Measurements from ENCODE around the gene SHANK2.

SHANK2 gene

GRCh38 chr11:71218789-71219499, 33.4 kb downstream of the SHANK2 start:
- DNase-seq, result no peak

GRCh38 chr11:71215425-71215965, 36.9 kb downstream of the SHANK2 start:
- no peak for DNase-seq

DNA sequence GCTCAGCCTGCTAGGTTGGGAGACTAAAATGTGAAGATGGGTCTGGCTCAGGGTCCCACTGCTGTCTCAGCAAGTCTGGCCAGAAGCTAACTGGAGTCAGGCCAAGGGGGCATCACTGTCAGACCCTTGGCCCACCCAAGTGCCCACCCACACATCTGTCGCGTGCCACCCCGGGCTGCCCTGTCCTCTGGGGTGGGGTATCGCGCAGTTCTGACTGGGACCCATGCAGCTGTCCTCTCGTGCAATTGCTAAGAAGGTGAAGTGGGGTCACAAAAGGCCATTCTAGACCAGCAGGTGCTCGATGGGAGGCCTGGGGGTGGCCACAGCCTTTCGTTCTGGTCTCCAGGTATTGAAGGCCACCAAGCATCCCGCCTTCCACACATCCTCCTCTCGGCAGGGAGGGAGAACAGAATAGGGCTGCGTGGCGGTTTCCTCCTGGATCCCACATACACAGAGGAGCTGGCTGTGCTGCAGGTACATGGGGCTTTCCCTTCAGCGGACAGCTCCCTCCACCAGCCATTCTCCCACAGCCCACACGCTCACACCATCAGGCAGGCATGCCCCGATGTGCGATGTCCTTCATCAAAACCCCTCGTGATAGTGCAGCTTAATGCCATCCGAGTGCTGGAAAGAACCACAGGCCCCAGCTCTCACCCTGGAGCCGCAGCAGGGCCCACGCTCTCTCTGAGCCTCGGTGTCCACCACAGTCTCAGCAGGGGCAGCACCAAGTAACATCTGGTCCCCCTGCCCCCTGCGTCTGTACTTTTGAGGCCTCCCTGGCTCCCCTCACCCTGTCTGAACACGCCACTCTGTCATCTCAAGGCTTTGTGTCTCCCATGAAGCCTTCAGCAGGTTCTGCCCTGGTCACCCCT, 37.6 kb downstream of the SHANK2 start:
- no peak for DNase-seq

- DNase-seq, result no peak
Measured at GRCh38 chr11:71213696-71214552, 38.5 kb downstream of the SHANK2 start.

- no peak for DNase-seq
Measured at GRCh38 chr11:71212871-71213559, 39.4 kb downstream of the SHANK2 start.

- DNase-seq, result no peak
Measured at GRCh38 chr11:71211631-71212030, 40.7 kb downstream of the SHANK2 start.

DNA sequence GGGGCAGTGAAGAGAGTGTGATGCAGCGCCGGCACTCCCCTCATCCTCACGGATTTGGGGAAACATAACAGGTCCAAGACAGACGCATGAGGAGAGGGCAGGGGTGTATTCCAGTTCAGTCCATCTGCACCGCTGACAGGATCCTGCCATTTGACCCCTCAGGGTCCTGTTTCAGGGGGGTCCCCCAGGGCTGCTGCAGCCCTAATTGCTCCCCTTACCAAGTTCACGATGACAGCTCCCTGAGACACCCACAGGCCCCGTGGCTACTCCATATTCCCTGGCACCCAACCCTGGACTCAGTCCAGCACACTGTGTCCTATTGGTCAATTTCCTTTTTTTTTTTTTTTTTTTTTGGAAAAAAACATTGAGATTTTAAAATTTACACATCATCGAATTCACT, 41.5 kb downstream of the SHANK2 start:
- no peak for DNase-seq

DNA sequence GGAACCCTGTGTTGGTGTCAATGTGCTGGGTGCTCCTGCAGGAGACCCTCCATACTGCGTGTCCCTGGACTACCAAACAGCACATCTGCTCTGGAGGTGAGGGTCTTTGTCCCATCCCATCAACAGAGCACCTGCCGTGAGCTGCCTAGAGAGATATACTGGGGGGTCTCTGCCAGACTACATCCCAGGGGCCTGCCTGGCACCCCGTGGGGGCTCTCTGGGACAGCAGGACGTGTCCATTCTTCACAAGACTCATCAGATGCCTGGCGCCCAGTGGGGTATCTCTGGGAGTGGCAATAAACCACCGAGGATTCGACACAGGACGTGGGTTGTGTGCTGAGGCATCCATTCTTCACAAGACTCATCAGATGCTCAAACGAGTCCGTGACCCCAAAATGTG, 42.7 kb downstream of the SHANK2 start:
- DNase-seq, result no peak

DNA sequence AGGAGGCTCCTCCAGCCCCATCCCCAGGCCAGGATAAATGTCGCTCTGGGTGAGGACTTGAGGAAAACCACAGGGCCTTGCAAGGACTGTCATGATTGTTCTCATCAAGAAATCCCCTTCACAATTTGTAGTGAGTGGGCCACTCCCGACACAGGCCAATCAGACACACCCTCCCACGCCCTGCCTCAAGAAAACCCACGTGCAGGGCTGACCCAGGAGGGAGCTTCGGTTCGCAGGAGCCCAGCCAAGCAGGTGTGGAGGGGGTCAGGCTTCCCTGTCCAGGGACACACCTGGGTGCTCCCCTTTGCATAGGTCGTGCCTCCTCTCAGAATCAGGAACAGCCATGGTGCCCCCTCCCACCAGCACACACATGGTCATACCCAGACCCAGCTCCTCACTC, 43.2 kb downstream of the SHANK2 start:
- no peak for DNase-seq

DNA sequence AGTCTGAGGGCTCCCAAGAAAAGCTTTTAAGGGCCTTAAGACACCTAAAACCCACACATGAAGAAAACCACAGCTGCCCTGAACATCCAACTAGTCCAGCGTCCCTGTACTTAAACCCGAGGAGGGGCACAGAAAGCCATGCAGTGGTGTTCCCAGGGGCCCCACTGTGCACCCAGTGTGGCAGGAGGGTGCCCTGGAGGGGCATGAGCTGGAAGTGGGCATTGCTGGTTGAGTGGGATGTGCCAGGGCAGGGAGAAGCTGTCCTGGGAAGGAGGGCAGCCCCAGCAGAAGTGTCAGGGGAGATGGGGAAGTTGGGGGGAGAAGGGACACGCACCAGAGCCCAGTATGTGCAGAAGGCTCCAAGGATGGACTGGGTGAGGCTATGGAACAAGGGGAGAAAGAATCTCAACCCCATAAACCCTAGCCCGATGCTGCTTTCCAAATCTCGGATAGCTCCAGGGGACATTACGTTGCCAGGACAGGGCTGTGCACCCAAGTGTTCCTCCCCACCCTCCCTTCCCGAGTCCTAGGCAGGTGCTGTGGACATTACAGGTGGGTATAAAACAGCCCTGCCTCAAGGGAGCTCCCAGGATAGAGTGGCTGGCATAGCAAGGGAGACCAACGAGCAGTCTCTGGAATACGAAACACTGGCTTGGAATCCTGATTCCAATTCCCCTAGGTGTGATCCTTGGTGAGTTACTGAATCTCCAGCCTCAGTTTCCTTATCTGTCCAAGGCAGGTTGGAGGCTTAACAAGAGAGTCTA, 44.2 kb downstream of the SHANK2 start:
- no peak for DNase-seq

- no peak for DNase-seq
Measured at GRCh38 chr11:71207563-71207962, 44.8 kb downstream of the SHANK2 start.

DNA sequence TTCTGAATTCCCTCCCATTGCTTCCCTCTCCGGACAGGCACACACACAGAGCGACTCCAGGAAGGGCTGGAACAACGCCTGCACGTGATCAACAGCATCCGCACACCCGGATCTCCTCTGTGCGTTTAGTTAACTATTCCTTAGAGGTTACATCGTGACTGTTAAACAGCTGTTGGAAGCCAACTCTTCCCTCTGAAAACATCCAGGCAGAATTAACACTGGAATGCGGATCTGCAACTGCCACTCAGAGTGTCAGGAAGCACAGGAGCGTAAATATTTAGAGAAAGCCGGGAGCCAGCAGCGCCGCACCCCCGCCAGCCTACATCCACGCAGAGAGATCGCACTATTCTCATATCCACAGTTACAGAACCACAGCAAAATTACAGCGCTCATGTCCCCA, 46.2 kb downstream of the SHANK2 start:
- DNase-seq, result no peak

DNA sequence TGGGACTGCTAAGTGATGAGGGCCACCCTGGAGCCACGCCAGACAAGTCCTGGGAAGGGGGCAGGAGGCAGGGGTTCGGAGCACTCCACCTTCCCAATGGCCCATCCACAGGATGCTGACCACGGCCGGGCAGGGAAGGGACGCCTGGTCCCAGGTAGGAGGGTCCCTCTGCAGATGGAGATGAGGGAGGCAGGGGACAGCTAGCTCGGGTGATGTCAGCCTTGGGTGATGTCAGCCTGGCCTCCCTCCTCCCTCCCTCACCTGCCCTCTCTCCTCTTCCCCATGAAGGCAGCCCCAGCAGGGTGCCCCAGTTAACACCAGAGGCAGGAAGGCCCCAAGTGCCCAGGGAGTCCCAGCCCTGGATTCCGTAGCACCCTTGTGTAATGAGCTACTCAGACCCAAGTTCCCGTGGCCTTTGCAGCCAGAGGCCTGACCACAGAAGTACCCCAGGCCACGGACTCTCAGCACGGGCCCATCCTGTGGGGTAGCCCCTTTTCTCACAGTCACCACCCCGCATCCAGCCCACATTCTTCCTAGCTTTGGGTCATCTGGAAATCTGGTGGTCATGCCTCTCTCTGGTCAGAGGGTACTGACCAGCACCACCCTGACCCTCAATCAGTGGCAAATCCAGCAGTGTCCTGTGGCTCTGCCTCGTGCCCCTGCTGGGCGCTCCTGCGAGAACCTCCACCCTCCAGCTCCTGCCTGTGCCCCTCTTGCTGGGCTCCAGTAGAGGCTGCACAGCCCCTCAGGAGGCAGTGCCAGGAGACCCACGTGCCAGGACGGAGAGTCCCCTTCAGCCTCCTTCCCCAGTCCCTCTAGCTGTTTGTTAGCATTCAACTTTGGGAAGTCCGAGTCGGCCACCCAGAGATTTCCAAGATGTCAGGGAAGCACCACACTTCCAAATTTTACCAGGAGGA, 47.4 kb downstream of the SHANK2 start:
- no peak for DNase-seq

DNA sequence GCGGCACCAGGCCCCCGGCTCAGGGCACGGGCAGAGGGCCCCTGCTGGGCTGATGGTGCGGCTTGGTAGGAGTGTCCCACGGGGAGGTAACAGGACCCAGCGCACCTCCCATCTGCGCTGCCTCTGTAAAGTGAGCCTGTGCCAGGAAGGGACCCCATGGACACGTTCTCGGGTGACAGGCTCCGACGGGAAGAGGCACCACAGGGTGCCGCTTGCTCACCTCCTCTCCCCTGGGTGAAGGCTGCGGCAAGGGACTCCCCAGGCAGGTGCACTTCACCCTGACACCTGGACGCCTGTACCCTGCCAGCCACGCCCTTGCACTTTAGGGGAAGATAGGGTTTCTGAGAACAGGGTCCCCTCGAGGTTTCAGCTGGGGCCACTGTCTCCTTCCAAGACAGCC, 48.1 kb downstream of the SHANK2 start:
- DNase-seq, result no peak

DNA sequence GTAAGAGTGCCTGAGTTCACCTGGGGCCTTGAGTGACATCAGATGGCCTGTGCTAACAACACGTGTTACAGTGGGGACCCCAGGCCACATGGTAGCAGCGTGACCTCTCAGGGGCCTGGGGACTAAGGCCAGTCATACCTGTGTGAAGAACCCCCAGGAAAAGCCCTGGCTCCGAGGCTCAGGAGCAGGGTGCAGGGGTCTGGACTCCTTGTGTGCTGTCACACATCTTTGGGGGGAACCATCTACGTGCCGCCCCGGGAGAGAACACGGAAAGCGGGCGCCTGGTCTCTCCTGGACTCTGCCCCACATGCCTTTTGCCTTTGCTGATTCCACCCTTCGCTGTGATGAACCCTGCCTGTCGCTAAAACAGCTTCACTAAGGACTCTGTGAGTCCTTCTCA, 48.7 kb downstream of the SHANK2 start:
- no peak for DNase-seq

- DNase-seq, result no peak
Measured at GRCh38 chr11:71202966-71203365, 49.4 kb downstream of the SHANK2 start.

GRCh38 chr11:71202598-71202944, 49.8 kb downstream of the SHANK2 start:
- DNase-seq, result no peak

Measured in NCI-H524 treated with DMSO at 0.1 percent for 48 hours (cell line).